ENCODE measurements around the gene SGMS1. TPM values are rescaled to one million over a fixed set of nuclear protein-coding genes. Genes with fewer than 3 reads are reported as not detected.
A peak's percentile ranks its signal among the peaks of the same experiment; 100 is the strongest.
"Not testable (repeated sequence)": the region's sequence is repeated elsewhere in the genome, so short reads cannot be mapped to it uniquely, and the experiment has no call there.

The SGMS1 gene
- total RNA-seq, 1 donor from 2014 or later = 37.2 TPM

- DNase-seq (ENCODE audit: low spot score) = no peak
These were observed 192.6 kb downstream of the SGMS1 start for GRCh38 chr10:50431133-50431532.

GRCh38 chr10:50426485-50426884 is 197.3 kb downstream of the SGMS1 start:
- DNase-seq (ENCODE audit: low spot score) = no peak

- not testable (repeated sequence) for DNase-seq (ENCODE audit: low spot score)
These were observed 198.5 kb downstream of the SGMS1 start for GRCh38 chr10:50425215-50425614.

GRCh38 chr10:50423448-50423847 is 200.3 kb downstream of the SGMS1 start:
- no peak for DNase-seq (ENCODE audit: low spot score)

GRCh38 chr10:50422259-50422658 is 201.5 kb downstream of the SGMS1 start:
- no peak for DNase-seq (ENCODE audit: low spot score)

GRCh38 chr10:50421026-50421719 is 202.6 kb downstream of the SGMS1 start:
- DNase-seq (ENCODE audit: low spot score) = no peak

- no peak for DNase-seq (ENCODE audit: low spot score)
These were observed 203.6 kb downstream of the SGMS1 start for GRCh38 chr10:50420196-50420595.

GRCh38 chr10:50419756-50420155 is 204.0 kb downstream of the SGMS1 start:
- DNase-seq (ENCODE audit: low spot score) = no peak

- no peak for DNase-seq (ENCODE audit: low spot score)
These were observed 204.7 kb downstream of the SGMS1 start for GRCh38 chr10:50419091-50419490.

GRCh38 chr10:50417886-50418830 is 205.6 kb downstream of the SGMS1 start:
- DNase-seq (ENCODE audit: low spot score) = peak; percentile 89

- no peak for DNase-seq (ENCODE audit: low spot score)
These were observed 206.3 kb downstream of the SGMS1 start for GRCh38 chr10:50417486-50417885.

GRCh38 chr10:50416881-50417280 is 206.9 kb downstream of the SGMS1 start:
- DNase-seq (ENCODE audit: low spot score) = no peak

GRCh38 chr10:50416181-50416824 is 207.5 kb downstream of the SGMS1 start:
- DNase-seq (ENCODE audit: low spot score) = no peak

GRCh38 chr10:50415292-50415691 is 208.5 kb downstream of the SGMS1 start:
- DNase-seq (ENCODE audit: low spot score) = no peak

GRCh38 chr10:50410066-50410811 is 213.5 kb downstream of the SGMS1 start:
- DNase-seq (ENCODE audit: low spot score) = no peak

GRCh38 chr10:50407076-50407801 is 216.5 kb downstream of the SGMS1 start:
- DNase-seq (ENCODE audit: low spot score) = no peak

GRCh38 chr10:50406457-50407070 is 217.2 kb downstream of the SGMS1 start:
- DNase-seq (ENCODE audit: low spot score) = no peak

GRCh38 chr10:50405723-50406122 is 218.0 kb downstream of the SGMS1 start:
- DNase-seq (ENCODE audit: low spot score) = no peak

GRCh38 chr10:50404021-50404773 is 219.6 kb downstream of the SGMS1 start:
- no peak for DNase-seq (ENCODE audit: low spot score)

All from mesenteric fat pad (tissue), 1 donor.